Colon (tissue), 2 donors: Measurements from ENCODE around the gene MESD.

Source experiments
- FAIRE-seq: peaks from 2 replicates; lab custom pipeline; 2012; peaks lifted over from hg19 to GRCh38; lab: Jason Lieb, UNC
- donor health status: control.
- donor health status: control.

Gene MESD

DNA sequence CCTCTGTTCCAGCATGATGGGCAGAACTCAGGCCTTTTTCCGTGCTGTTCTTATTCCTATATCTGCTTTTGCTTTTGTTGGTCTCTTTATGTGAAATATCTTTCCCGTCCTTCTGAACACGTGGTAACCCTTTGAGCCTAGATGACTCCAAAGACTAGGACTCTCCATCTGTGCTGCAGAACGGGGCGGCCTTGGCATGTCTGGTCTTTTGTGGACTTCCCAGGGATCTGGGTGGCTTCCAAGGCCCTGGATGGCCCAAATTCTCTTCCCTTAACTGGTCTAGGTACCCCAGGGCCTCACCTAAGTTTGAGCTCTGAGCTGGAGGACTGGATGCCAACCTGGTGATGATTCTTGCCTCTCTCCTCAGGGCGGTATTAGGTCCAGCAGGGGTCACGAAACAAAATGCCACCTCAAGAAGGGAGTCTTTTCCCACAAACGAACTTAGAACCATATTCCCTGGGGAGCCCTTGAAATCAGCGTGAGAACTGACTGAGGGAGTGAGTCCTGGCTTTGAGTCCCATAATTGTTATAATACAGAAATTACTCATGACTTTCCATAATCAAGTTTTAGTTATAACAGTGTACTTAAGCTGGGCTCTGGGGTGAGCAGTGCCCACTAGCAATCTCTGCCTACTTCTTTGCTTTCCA lies 25.0 kb upstream of the MESD start:
- no peak for FAIRE-seq

DNA sequence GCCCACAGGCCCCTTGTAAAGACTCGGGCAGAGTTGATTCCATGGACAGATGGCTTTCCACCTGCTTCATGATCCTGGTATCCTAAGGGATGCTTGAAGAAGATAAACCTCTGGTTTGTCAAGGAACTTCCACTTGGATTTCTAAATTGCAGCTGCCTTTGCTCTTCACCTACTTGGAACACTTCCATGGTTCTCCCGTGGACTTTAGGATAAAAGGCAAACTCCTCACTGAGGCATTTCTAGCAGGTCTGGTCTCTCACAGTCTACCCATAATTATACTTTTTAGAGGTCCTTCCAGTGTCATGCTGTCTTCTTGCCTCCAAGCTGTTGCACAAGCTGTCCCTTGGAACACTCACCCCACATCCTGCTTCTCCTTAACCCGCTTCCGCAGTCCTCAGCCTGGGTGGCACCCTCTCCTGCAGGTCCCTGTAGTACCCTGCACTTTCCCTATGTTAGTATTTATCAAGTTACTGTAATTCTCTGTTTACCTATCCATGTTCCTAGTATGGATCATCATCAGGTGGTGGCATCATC lies 23.8 kb upstream of the MESD start:
- FAIRE-seq, result no peak

DNA sequence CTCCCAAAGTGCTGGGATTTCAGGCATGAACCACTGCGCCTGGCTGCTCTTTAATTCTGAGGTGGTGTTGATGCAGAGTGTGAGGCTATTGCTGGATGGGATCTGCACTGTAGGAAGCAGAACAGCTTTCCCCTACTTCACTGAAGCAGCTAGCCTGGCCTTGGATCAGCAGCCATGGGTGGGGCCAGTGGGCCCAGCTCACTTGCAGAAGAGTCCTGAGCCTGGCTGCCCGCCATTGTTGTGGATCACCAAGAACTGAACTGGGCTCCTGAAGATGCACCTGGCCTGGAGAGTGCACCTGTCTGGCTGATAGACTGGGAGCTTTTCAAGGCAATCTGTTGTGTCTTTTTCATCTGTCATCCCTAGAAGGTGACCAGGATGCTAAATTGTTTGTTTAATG lies 23.0 kb upstream of the MESD start:
- no peak for FAIRE-seq

DNA sequence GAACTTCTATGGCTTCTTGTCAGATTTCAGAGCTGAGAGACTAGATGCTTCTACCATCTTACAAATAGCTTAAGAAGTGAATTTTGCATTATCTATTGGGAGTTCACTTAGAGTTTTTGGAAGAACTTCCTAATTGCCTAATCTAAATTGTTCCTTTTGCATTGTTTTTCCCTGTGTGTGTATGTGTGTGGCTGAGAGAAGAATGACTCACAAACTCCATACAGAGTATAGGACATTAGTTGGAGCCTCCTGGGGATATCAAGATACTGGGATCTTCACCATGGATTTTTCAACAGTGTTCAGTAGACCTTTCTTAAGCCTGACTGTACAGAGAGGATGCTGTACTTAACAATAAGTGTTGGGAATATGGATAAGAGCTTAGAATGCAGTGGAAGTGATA lies 22.0 kb upstream of the MESD start:
- no peak for FAIRE-seq

DNA sequence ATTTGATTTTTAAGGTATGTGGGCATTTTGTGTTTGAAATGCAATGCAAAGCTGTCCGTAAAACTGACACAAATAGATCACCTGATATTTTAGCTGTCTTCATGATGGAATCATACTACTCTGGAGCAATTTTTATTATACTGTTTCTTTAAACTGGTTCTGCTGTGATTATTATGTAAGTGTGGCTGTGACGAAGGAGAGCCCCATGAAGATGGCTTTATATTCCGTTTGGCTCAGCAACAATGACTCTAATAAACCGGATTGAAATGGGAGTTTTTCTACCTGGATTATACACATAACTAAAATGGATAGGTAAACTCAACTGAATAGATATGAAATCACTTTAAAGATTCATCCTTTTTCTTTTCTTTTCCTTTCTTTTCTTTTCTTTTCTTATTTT lies 20.5 kb upstream of the MESD start:
- no peak for FAIRE-seq

DNA sequence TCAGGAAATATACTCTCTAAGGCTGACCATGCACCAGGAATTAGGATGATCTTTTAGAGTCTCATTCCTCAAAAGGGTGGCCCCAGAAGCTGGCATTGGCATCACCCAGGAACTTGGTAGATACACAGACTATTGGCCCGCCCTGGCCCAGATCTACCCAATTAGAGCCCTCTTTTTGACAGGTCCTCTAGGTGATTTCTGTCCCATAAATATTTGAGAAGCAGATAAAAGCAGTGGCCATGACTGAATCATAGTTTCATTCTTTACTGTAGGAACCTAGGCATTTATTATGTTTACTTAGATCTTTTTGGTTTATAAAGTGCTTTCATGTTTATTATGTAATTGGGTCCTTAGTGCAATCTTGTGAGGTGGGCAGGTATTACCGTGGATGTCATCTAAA lies 18.7 kb upstream of the MESD start:
- FAIRE-seq, result no peak

DNA sequence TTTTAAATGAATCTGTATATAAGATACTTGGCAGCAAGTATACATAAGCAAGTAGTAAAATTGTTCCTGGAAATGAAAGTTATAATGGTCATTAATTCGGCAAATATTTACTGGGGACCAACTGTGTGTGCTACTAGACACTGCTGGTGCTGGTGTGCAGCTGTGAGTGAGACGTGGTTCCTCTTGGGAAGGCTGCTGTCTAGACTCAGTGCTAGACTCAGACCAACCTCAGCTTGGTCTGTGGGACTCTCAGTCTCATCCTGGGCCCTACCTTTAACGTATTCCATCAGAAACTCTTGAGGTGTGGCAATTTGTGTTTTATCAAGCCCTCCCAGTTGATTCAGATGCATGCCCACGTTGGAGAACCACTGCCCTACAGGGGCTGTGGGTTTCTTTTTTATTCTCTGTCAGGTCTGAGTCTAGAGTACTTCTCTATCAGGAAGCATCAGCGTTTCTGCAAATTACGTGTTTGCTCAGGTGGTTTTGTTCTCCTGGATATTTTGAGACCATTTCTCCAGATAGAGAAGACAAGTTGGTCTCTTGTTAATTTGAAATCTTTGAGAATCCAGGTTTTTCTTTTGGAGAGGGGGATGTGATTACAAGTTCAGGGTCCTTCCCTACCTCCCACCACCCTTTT lies 17.9 kb upstream of the MESD start:
- no peak for FAIRE-seq

DNA sequence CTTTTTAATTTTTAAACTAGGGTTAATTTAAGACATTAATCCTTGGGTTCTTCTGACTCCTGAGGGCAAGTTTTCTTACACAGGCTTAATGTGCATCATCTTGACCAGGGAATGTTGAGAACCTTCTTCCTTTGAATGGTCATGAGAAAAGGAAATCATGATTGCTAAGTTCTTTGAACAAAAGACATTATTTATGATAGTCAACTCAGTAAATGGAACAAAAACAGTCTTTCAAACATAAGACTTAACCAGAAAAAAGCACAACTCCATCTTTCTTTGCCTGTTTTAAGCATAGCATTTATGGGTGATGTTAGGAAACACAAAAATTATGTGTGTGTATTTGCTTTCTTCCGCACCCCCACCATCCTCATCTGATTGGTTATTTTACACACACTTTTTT lies 16.5 kb upstream of the MESD start:
- FAIRE-seq, result no peak

DNA sequence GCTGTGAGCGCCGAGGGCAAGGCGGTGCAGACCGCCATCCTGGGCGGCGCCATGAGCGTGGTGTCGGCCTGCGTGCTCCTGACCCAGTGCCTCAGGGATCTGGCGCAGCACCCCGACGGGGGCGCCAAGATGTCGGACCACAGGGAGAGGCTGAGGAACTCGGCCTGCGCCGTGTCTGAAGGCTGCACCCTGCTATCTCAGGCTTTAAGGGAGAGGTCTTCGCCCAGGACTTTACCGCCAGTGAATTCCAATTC lies 13.4 kb upstream of the MESD start:
- no peak for FAIRE-seq

DNA sequence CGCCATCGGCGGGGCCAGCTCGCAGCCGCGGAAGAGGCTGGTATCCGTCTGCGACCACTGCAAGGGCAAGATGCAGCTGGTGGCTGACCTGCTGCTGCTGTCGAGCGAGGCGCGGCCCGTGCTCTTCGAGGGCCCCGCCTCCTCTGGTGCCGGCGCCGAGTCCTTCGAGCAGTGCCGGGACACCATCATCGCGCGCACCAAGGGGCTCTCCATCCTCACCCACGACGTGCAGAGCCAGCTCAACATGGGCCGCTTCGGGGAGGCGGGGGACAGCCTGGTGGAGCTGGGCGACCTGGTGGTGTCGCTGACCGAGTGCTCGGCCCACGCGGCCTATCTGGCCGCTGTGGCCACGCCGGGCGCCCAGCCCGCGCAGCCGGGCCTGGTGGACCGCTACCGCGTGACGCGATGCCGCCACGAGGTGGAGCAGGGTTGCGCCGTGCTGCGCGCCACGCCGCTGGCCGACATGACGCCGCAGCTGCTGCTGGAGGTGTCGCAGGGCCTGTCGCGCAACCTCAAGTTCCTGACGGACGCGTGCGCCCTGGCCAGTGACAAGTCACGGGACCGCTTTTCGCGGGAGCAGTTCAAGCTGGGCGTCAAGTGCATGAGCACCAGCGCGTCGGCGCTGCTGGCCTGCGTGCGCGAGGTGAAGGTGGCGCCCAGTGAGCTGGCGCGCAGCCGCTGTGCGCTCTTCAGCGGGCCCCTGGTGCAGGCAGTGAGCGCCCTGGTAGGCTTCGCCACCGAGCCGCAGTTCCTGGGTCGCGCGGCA lies 12.9 kb upstream of the MESD start:
- no peak for FAIRE-seq

DNA sequence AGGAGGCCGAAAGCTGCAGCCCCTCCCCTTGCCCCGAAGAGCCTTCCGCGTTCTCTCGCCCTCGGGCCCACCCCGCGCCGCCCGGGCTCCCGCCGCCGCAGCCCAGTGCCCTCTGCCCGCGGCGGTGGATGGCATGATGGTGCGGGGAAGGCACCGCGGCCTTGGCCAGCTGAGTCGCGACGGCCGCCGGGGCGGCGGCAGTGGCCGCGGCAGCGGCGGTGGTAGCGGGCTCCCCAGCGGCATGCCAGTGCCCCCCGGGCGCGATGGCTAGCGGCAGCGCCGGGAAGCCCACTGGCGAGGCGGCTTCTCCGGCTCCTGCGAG lies 12.4 kb upstream of the MESD start:
- no peak for FAIRE-seq

DNA sequence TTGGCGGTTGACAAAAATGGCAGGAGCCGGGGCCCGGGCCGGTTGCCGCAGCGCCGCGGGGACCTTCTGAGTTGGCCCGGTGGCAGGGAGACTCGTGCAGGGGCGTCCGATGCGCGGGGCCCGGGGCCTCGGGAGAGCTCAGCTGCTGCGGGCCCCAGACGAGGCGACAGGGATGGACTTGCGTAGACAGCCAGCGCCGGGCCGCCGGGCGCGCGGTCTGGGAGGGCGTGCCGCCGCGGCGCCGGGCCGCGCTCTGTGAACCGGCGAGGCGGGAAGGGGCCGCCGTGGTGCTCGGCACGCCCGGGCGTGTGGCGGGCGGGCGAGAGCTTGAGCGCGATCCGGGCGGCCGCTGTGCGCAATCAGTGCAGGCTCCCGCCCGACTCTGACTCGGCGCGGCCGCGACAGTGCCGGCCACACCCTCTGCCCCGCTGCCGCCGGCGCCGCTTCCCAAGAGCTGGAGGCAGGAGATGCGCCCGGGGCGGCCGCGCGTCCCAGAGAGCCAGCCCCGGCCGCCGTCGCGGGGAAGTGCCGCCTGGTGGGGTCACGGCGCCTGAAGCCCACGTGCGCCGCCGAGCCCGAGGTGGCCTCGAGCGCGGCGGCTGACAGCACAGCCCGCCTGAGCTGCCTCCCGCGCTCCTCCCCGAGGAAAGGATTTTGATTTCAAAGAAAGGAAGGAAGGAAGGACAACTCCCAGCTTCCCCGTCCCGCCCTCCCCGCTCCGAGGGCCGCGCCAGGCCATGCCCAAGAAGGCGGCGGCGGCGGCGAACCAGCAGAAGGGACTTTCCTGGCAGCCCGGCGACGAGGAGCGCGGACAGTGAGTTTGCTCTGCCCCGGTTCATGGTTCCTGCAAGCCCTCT lies 11.8 kb upstream of the MESD start:
- FAIRE-seq, result no peak

DNA sequence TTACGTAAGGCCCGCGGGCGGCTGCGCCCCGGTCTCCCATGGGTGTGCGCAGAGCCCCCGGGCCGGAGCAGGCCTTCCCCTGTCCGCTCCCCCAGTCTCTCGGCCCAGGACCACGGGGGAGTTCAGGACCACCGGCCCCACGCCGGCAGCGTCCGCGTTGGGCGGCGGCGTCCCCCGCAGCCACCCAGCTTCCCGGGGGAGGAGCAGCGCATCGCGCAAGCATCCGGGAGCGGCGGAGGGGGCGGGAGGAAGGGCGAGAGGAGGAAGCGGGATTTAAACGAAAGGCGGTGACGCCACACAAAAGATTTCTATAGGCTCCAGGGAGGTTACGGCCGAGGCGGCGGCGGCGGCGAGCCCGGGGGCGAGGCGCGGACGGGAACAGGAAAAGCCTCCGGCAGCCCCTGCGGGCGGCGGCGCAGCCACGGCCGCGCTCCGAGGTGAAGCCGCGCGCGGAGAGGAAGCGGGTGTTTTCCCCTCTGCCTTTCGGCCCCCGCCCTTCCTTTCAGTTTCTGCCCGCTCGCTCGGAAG lies 11.1 kb upstream of the MESD start, which contains the start of gene TLNRD1:
TSS of gene TLNRD1 (plus strand) at position 300 of the 528 bp plus-strand sequence. CDS start 1,349 bp downstream, outside the sequence.
- no peak for FAIRE-seq

DNA sequence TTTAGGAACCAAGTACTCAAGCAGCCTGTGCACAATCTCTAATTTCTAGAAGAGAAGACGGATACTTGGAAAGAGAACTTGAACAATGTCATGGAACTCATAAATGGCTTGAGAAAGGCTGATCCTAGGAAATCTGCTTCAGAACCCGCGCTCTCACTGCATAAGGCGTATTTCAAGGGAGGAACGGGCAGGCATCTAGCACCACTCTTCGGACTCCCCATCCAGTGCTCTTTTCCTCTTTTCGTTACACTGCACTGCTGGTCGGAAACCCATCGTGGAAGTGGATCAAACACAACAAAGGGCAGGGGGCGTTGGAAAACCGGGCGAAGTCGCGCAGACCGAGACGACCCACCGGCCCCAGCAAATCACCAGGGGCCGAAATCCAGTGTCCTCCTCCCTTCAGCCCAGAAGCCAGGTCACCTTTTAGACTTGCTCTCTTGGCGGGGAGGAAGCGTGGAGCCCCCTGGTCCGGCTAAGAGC lies 10.6 kb upstream of the MESD start:
- no peak for FAIRE-seq

DNA sequence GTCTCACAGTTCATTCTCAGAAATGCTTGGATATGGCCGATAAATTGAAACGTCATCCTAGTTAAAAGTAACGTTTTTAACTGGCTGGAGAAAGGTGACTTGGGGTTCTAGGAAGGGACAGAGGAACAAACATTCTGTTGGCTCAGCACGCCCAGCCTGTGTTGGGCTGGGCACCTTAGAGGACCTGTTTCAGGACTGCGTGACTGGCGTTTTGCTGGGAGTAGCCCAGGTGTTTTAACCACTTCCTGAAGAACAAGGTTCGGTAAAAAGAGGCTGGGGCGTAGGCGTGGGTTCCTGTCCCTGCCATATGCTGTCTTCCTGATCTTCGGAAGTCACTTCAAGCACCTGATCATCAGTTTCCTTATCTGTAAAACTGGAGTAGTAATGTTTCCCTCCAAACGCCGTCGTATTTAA lies 10.0 kb upstream of the MESD start:
- FAIRE-seq, result no peak

DNA sequence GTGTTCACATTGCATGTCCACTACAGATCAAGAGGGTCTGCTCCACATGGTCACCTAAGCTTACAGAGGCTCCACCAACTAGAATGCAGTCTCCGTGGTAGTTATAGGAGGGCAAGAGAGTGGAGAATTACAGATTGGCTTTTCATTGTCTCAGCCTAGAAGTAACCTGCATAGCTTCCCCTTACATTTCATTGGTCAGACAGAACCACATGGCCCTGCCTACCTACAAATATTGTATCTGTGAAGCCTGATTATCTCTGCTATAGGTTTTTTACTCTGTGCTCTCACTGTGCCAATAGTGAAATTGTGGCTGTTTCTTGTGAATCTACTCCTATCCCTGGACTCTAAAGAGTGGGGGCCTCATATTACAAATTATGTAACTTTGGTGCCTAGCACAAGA lies 8.6 kb upstream of the MESD start:
- no peak for FAIRE-seq

DNA sequence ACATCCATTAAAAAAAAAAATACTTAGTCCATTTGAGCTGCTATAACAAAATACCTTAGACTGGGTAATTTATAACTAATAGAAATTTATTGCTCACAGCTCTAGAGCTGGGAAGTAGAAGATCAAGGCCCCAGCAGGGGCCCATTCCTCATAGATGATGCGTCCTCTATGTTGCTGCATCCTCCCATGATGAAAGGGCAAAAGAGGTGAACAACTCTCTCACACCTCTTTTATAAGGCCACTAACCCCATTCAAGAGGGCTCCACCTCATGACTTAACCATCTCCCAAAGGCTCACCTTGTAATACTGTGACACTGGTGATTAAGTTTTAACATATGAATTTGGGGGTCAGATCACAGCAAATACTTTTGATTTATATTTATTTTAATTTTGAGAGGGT lies 8.1 kb upstream of the MESD start:
- FAIRE-seq, result no peak

DNA sequence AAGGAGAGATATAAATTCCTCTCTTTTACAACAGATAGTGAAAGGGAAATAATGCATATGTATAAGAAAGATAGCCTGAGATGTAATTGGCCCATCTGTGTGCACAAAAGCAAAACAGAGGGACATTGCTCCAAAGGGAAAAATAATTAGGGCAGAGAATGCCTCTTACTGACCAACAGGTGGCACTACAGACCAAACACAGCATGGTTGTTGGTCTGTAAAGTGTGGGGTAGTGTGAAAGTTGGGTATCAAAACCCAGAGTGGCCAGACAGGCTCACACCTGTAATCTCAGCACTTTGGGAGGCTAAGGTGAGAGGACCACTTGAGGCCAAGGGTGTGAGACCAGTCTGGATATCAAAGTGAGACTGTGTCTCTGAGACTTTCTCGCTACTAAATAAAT lies 6.6 kb upstream of the MESD start:
- no peak for FAIRE-seq

DNA sequence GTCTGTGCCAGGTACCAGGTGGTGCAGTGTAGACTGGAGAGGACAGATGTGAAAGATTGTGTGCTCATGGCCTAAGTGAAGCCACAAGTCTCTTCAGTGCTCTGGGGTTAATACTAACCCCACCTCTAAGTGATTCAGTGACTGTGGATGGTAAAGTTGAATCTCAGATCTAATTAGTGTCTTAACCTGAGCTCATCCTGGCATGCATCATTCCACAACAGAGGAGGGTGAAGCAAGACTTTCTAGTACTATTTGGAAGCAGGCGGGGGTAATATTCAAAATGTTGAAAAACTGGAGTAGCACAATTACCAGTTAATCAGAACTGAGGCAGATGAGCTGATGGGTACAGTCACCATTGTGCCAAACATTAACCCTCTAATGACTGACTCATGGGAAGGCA lies 2.8 kb upstream of the MESD start:
- FAIRE-seq, result no peak

DNA sequence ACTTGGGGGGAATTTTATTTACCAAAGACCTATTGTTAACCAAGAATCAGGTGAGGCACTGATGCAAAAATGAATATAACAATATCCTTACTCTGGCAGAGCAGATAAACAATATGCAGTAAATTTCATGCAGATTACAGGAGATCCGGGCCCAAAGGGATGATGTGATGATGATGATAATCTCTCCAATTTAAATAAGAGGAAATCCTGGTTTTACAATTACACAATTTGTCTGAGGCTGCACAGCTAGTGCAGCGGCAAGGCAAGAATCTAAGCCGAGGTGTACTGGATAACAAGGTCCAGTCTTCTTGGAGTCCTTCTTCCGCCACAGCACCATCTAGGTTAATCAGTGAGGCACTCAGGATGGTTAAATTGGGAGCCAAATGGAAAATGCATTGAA lies 2.4 kb upstream of the MESD start:
- FAIRE-seq, result no peak

DNA sequence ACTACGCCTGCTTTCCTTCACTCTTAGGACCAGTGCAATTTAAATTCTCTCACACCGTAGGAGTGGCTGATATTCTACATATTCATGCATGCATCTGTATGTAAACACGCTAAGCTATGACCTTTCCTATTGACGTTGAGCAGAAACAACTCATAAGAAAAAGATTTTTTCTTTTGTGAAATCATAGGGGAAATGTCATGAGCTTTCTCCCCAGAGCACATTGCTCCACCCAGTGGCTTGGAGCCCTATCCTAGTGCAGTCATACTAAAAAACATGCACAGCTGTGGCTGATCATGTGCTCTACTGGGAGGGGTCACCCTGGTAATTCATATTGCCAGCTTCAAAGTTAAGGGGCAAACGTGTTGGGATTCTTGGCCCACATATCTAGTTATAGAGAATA lies 1.8 kb upstream of the MESD start:
- no peak for FAIRE-seq

DNA sequence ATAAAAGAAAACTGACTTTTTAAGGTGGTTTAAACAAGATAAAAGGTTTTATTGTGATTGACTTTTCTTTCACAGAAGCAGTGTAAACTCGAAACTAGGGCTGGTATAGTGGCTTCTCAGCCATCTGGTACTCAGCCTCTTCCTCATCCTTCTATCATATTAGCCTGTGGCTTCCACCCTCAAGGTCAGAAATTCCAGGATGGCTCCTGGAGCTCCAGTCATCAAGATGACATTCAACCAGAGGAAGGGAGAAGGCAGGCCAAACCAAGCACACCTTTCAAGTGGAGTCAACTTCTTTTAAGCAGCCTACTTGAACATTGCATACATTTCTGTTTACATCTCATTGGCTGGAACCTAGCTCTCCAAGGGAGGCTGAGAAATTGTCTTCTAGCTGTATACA lies 1.3 kb upstream of the MESD start:
- no peak for FAIRE-seq
